B cell (primary cell): Measurements from ENCODE around the gene ZNF777. TPM values are rescaled to one million over a fixed set of nuclear protein-coding genes. Genes with fewer than 3 reads are reported as not detected.
"Not testable (repeated sequence)": the region's sequence is repeated elsewhere in the genome, so short reads cannot be mapped to it uniquely, and the experiment has no call there.

ENCODE experiments used
- ATAC-seq: fragments of 200-7000 bp; cut with Tn5 transposase; one replicate; pipeline ENCODE4 v1.10.0; 2021; ENCODE audit warnings: low read depth, mild to moderate bottlenecking, moderate number of reproducible peaks, moderate library complexity
- CTCF ChIA-PET: fragments of 350-600 bp; sonication (Branson Sonifier 250); formaldehyde crosslinking; loops from one replicate; lab custom pipeline; 2021; ENCODE audit warnings: antibody characterized with exemption, inconsistent platforms; lab: Charles Lee
- POLR2A ChIA-PET: fragments of 350-600 bp; sonication (Branson Sonifier 250); formaldehyde crosslinking; loops from one replicate; lab custom pipeline; 2021; ENCODE audit warnings: antibody characterized with exemption; lab: Charles Lee
- DNase-seq: peaks from one replicate; pipeline ENCODE4 v3.0.0; 2013
- H2AFZ ChIP-seq: 2 replicates; pipeline ENCODE4 v1.6.1; 2012; ENCODE audit warnings: mild to moderate bottlenecking, low read depth, low read length; ENCODE audit not compliant: insufficient read depth, poor library complexity, severe bottlenecking
- H3K27ac ChIP-seq, 2 donors: 1 replicate in 1 of 2; 2 replicates in 1 of 2; pipeline ENCODE4 v1.5.1; 2012 to 2013; ENCODE audit warnings: low read length in 2 of 2, mild to moderate bottlenecking in 2 of 2, moderate library complexity in 1 of 2
- H3K27me3 ChIP-seq, 4 experiments: fragments of 200-600 bp in 1 of 4; sonication (generic) in 1 of 4; replicated peaks in 1 of 4; 1 replicate in 2 of 4; 2 replicates in 2 of 4; pipeline versions ENCODE4 v1.6.1 to v1.7.0; 2013 to 2016; ENCODE audit warnings: low read length in 3 of 4, mild to moderate bottlenecking in 2 of 4, mixed read lengths in 1 of 4, moderate library complexity in 1 of 4; ENCODE audit not compliant: insufficient read depth in 4 of 4, control insufficient read depth in 3 of 4; ENCODE audit errors: control extremely low read depth in 1 of 4
- H3K36me3 ChIP-seq, 2 experiments: replicated peaks in 1 of 2; 1 replicate in 1 of 2; 2 replicates in 1 of 2; pipeline versions ENCODE4 v1.6.1 to v1.7.1; 2013; ENCODE audit warnings: low read length in 1 of 2; ENCODE audit not compliant: insufficient read depth in 2 of 2, control insufficient read depth in 1 of 2; ENCODE audit errors: control extremely low read depth in 1 of 2, extremely low read depth in 1 of 2
- H3K4me1 ChIP-seq, 2 donors: fragments of 200-600 bp in 1 of 2; sonication (generic) in 1 of 2; 1 replicate in 1 of 2; 2 replicates in 1 of 2; pipeline versions ENCODE4 v1.5.1 to v1.6.1; 2013 to 2017; ENCODE audit warnings: low read length in 2 of 2; ENCODE audit not compliant: control insufficient read depth in 2 of 2, insufficient read depth in 2 of 2
- H3K4me2 ChIP-seq: replicated peaks from 2 replicates; pipeline ENCODE3; 2012; ENCODE audit warnings: mild to moderate bottlenecking, low read depth, low read length; ENCODE audit not compliant: poor library complexity, severe bottlenecking
- H3K4me3 ChIP-seq, 5 experiments: fragments of 200-600 bp in 1 of 5; sonication (generic) in 1 of 5; 1 replicate in 3 of 5; 2 replicates in 2 of 5; pipeline versions ENCODE4 v1.5.1 to v1.7.0; 2011 to 2016; ENCODE audit warnings: low read length in 4 of 5, mild to moderate bottlenecking in 4 of 5, low read depth in 2 of 5, control low read depth in 1 of 5, moderate library complexity in 1 of 5; ENCODE audit not compliant: insufficient read depth in 1 of 5; ENCODE audit errors: control extremely low read depth in 1 of 5, extremely low read depth in 1 of 5
- H3K79me2 ChIP-seq: fragments of 200-600 bp; sonication (generic); one replicate; pipeline ENCODE4 v1.6.0; 2016; ENCODE audit warnings: low read length; ENCODE audit not compliant: control insufficient read depth, insufficient read depth
- H3K9ac ChIP-seq: fragments of 200-600 bp; sonication (generic); 2 replicates; pipeline ENCODE4 v1.6.1; 2017; ENCODE audit warnings: mild to moderate bottlenecking, low read length, moderate library complexity
- H3K9me3 ChIP-seq, 3 donors: one replicate each; pipeline versions ENCODE4 v1.6.1 to v1.7.1; 2013; ENCODE audit warnings: low read length in 2 of 3; ENCODE audit not compliant: control insufficient read depth in 2 of 3, insufficient read depth in 1 of 3; ENCODE audit errors: control extremely low read depth in 1 of 3
- H4K20me1 ChIP-seq: 2 replicates; pipeline ENCODE4 v1.6.0; 2012; ENCODE audit warnings: mild to moderate bottlenecking, low read length; ENCODE audit not compliant: insufficient read depth, control insufficient read depth, poor library complexity, severe bottlenecking
- H3K27ac Mint-ChIP-seq: one replicate; pipeline ENCODE4 v1.8.0; 2021; ENCODE audit warnings: mixed read lengths
- H3K27me3 Mint-ChIP-seq: one replicate; pipeline ENCODE4 v1.8.0; 2021; ENCODE audit warnings: mixed read lengths
- H3K4me1 Mint-ChIP-seq: one replicate; pipeline ENCODE4 v1.8.0; 2021; ENCODE audit warnings: mixed read lengths
- H3K4me3 Mint-ChIP-seq: one replicate; pipeline ENCODE4 v1.8.0; 2021; ENCODE audit warnings: mixed read lengths
- H3K9me3 Mint-ChIP-seq: one replicate; pipeline ENCODE4 v1.8.0; 2022; ENCODE audit warnings: mixed read lengths; ENCODE audit not compliant: insufficient read depth
- CTCF ChIP-seq: fragments of 200-600 bp; IDR thresholded peaks from one replicate; pipeline ENCODE4 v1.8.0; 2022; ENCODE audit warnings: antibody characterized with exemption, mild to moderate bottlenecking
- EZH2 ChIP-seq: IDR thresholded peaks from 2 replicates; pipeline ENCODE4 v1.6.1; 2012; ENCODE audit warnings: borderline replicate concordance, low read depth, mild to moderate bottlenecking, moderate library complexity, low read length; ENCODE audit not compliant: insufficient read depth, poor library complexity, severe bottlenecking
- WGBS: methylation state at CpG from one replicate; pipeline ENCODE4 v1.1.5; 2013; ENCODE audit warnings: missing lambda C conversion rate; ENCODE audit not compliant: insufficient coverage; 5-methylcytosine and 5-hydroxymethylcytosine counted together
- intact Hi-C: fragments of 100-400 bp; cut with micrococcal nuclease; formaldehyde crosslinking; loops from one replicate; pipeline ENCODE4 v1.10.0; 2022
- polyA plus RNA-seq: library from polyadenylated mRNA; depleted of rRNA; stranded (reverse); fragments of >200 nt; gene quantifications from 2 replicates; pipeline ENCODE4 v1.2.3, GENCODE V29; 2012
- total RNA-seq, 2 donors: library from RNA; stranded (reverse); fragments of 120-200 nt in 1 of 2; gene quantifications; 1 replicate in 1 of 2; 2 replicates in 1 of 2; pipeline versions ENCODE4 v1.2.3 to v1.2.4, GENCODE V29; 2013 to 2022

ZNF777 gene
- total and polyA plus RNA-seq, 2 donors (not counting 1 experiment from before 2014, with no cell fraction given), result 8.3 to 16.0 TPM

DNA sequence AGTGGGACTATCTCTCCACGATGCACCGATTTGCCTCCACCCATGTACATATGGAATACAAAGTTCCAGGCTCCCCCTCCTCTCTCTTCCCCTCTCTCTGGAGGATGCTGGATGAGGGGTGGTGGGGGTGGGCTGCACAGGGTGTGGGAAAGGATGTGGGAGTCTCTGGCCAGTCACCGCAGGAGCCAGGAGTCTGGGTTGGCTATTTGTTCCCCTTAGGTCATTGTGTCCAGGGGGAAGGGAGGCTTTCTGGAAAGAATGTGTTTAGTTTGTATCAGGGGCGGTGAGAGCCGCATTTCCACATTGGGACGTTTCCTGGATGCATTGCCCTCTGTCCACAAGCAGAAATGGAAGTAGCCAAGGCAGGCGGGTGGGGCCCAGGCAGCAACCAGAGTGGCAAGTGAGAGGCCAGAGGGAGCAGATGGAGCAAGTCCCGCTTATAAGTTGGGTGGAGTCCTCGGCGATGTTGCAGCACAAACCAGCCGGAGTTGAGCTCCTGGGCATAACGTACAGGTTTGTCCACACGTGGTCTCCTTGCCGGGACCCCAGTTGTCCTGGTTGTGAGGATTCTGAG is 63.3 kb downstream of the ZNF777 start:
- Mint-ChIP-seq H3K4me3 (no peak overlapping the region), H3K4me1 (no peaks in the 10 kb centered on the region), H3K27ac (no peak overlapping the region), H3K27me3 (peaks cover 42% of the 10 kb centered on the region), H3K9me3 (peaks cover 3% of the 10 kb centered on the region)
- Histone ChIP-seq H3K9ac (no peak overlapping the region), H3K4me1 (no peaks in the 10 kb centered on the region), H3K4me2 (no peak overlapping the region), H3K36me3 (no peaks in the 10 kb centered on the region), H4K20me1 (no peaks in the 10 kb centered on the region), H3K27ac (no peak overlapping the region), H3K27me3 (peaks cover 0 to 10% (median 0%) of the 10 kb centered on the region in 4 experiments), H2AFZ (no peak overlapping the region), H3K79me2 (no peaks in the 10 kb centered on the region), H3K4me3 (no peak overlapping the region), H3K9me3 (peaks cover 0 to 11% (median 3%) of the 10 kb centered on the region in 3 donors)
- intact Hi-C loops, result no loop called here
- no peak for DNase-seq
- WGBS, result 48% methylated on average over 12 of the region's 14 CpGs
- CTCF ChIA-PET, result no interaction called here
- no peak for TF ChIP-seq EZH2
- TF ChIP-seq CTCF, result no peak
- ATAC-seq, result no peak
- POLR2A ChIA-PET, result no interaction called here

DNA sequence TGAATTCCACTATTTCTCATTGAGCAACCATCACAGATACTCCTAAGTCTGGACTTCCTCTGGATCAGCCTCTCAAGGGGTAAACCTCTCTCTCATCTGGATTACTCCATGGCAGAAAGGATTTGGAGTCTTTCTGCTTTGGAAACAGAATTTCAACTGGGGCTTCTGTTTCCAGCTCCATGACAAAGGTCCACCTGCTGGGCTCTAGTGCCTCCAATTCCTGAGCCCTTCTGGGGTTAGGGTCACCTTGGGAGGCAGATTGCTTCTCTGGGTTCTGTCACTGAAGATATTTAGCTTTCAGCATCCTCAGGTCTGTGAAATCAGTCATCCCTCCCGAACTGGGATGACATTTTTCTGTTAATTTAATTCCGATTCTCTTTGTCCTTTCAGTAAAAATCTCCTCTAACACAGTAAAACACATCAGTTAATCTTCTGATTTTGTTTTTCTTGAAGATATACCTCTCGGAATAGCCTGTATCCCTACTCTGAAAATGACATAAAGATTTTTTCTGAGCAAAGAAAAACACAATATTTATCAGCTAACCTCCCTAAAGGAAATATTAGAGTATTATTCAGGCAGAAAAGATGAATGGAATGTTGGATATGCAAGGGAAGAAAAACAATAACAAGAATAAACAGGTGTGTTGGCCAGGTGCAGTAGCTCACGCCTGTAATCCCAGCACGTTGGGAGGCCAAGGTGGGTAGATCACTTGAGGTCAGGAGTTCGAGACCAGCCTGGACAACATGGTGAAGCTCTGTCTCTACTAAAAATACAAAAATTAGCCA is 72.1 kb downstream of the ZNF777 start:
- H3K4me3 Mint-ChIP-seq, H3K4me1 ChIP-seq, H3K79me2 ChIP-seq, H3K9me3 ChIP-seq, H3K9me3 Mint-ChIP-seq, POLR2A ChIA-PET, intact Hi-C loops, CTCF ChIA-PET, H3K27me3 ChIP-seq, H3K4me2 ChIP-seq, H2AFZ ChIP-seq, H3K36me3 ChIP-seq, H3K4me3 ChIP-seq, H3K27ac Mint-ChIP-seq, H3K9ac ChIP-seq, ATAC-seq, H3K4me1 Mint-ChIP-seq, H4K20me1 ChIP-seq, H3K27ac ChIP-seq, DNase-seq: not testable (repeated sequence)
- H3K27me3 Mint-ChIP-seq, result peaks cover 38% of the 10 kb centered on the region
- WGBS, result no CpG with 5 or more reads among the region's 6 CpGs

DNA sequence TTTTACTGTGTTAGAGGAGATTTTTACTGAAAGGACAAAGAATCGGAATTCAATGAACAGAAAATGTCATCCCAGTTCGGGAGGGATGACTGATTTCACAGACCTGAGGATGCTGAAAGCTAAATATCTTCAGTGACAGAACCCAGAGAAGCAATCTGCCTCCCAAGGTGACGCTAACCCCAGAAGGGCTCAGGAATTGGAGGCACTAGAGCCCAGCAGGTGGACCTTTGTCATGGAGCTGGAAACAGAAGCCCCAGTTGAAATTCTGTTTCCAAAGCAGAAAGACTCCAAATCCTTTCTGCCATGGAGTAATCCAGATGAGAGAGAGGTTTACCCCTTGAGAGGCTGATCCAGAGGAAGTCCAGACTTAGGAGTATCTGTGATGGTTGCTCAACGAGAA is 74.3 kb downstream of the ZNF777 start:
- not testable (repeated sequence) for ATAC-seq
- 80% methylated on average over 2 of the region's 4 CpGs for WGBS
- peaks cover 40% of the 10 kb centered on the region for H3K27me3 Mint-ChIP-seq

More for the DNA sequence above, 74.3 kb downstream of the ZNF777 start:
- H3K27ac Mint-ChIP-seq, H3K27ac ChIP-seq, H3K27me3 ChIP-seq, H3K4me3 Mint-ChIP-seq, H3K79me2 ChIP-seq, H2AFZ ChIP-seq, POLR2A ChIA-PET, H3K4me1 ChIP-seq, H3K4me1 Mint-ChIP-seq, H3K9ac ChIP-seq, intact Hi-C loops, H3K9me3 Mint-ChIP-seq, H3K4me3 ChIP-seq, H3K36me3 ChIP-seq, H3K4me2 ChIP-seq, H4K20me1 ChIP-seq, DNase-seq: not testable (repeated sequence)
- CTCF ChIA-PET, result interaction anchor here (0.7 kb wide), 1 partner anchor 74 kb away, joined by 3 read pairs; no protein-coding TSS in a partner anchor
- H3K9me3 ChIP-seq, result peaks cover 0 to 11% (median 0%) of the 10 kb centered on the region in 3 donors
